GM18867 (cell line): Measurements from ENCODE around the gene SLC35F3.
"Not testable (repeated sequence)": the region's sequence is repeated elsewhere in the genome, so short reads cannot be mapped to it uniquely, and the experiment has no call there.

Source experiments
- ATAC-seq: cut with Tn5 transposase; IDR thresholded peaks from one replicate; pipeline ENCODE4 v1.9.1; 2021; ENCODE audit warnings: mild to moderate bottlenecking, moderate library complexity; ENCODE audit not compliant: unreplicated experiment

The SLC35F3 gene

DNA sequence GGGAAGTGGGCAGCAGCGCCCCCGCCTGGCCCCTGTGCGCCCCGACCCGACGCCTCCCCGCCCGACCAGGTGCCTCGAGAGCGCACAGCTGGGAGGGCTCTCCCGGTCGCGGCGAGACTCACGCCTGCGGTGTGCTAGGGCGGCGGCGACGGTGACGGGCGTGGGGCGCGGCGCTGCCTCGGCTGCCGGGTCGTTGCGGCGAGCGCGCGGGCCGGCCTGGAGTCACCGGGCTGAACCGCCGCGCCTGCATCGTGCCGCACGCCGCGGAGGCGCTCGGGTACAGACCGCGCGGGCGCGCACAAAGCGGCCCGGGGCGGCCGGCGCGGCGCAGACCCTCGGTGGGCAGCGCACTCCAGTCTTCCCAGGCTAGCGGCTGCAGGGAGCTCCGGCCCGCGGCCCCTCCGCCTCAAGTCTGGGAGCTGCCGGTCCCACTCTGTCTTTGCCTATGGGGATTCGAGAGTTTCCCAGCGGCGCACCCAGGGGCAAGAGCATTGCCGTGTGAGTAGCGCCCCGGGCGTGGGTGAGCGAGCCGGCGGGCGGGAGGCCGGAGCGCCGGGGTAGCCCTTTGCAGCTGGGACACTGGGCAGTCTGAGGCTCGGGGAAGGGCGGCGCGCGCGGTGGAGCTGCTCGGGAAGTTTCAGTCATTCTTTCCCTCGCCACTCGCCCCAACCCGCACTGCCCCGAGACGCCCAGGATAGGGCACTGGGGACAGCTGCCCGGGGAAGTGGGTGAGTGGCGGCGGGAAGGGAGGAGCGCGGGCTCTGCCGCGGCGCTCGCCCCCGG, at the start of gene SLC35F3:
TSS of gene SLC35F3 (plus strand) at position 44 of the 783 bp plus-strand sequence.
- ATAC-seq, result no peak

DNA sequence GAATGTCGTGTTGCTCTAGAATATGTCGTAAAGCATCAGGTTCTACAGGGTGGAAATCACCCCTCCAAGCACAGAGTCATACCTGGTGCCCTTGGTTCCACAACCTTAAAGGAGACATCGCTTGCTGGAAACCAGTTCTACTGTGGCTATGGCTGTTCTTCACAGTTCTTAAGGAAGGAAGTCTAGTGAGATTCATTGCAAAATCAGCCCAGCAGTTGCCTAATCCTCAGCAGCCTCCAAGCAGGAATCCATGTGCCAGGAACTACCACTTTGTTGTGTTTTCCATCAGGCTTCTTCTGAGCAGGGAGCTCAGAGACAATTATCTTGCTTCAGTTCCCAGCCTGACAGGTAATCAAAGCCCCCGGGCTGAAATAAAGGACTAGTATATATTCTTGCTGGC, 45.0 kb upstream of the SLC35F3 start:
- ATAC-seq, result no peak

DNA sequence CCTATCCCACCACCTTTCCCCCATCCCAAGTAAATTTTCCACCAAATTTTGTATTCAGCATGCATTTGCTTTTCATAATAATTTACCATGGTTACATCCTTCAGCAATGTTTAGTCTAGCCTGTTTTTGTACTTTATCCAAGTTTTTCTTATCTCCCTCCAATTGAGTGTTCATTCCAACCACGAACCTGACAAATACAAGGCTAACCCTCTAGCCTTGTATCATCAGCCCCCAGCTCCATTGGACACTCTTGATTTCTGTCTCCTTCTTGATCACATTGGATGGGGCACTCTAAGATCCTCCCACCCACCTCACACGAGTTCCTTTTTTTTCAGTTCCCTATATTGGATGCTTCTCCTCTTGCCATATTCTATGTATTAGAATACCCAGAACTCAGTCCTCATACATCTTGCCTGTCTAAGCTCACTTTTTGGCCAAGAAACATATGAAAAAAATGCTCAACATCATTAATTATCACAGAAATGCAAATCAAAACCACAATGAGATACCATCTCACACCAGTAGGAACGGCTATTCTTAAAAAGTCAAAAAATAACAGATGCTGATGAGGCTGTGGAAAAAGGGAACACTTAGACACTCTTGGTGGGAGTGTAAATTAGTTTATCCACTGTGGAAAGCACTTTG, 40.5 kb upstream of the SLC35F3 start:
- ATAC-seq, result no peak

DNA sequence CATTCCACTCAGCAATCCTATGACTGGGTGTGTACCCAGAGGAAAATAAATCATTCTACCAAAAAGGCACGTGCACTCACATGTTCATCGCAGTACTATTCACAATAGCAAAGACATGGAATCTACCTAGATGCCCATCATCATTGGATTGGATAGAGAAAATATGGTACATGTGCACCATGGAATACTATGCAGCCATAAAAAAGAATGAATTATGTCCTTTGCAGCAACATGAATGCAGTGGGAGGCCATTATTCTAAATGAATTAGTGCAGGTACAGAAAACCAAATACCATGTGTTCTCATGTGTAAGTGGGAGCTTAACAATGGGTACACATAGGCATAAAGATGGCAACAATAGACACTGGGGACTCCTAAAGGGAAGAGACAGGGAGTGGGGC, 39.9 kb upstream of the SLC35F3 start:
- no peak for ATAC-seq

DNA sequence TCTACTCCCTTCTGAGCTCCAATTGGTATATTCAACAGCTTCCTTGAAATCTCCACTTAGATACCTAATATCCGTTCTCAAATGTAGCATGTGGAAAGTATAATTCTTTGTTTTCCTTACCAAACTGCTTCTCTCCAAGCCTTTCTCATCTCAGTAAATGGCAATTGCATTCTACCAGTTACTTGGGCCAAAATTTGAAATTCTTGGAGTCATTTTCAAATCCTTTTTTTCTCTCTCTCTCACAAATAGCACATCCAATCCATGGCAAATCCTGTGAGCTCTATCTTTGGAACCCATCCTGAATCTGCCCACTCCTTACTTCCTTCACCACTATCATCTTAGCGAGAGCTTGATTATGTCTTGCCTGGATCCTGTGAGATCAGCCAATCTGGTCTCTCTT, 39.3 kb upstream of the SLC35F3 start:
- no peak for ATAC-seq

DNA sequence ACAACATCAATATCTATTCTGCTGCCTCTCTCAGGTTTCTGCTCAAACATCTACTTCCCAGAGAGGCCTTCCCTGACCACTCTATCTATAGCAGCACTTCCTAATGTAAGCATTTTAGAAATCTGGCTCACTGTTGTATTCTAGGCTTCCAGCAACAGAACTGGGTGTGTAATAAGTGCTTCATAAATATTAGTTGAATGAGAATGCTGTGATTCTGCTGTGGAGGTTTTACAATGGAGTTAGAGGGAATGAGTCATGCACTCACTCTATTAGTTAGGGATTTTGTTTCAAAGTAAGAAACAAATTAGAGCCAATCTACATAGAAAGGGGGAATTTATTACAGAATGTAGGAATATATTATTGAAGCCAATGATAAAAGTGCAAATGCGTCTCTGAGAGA, 38.6 kb upstream of the SLC35F3 start:
- ATAC-seq, result no peak

DNA sequence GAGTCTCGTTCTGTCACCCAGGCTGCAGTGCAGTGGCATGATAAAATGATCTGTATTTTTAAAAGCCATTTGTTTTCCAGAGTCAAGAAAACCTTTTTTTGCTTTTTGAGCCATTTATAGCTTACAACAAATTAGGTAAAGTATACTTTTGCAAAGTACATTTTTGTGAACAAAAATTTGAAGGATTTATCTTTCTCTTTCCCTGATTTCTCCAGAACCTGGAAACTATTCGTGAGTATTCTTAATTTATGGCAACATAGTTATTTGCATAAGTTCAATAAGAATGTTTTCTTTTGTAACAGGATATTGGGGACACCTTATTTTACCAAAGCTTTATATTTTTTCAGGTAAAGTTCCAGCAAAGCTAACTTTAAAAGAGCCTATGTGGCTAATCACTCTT, 37.4 kb upstream of the SLC35F3 start:
- ATAC-seq, result no peak

DNA sequence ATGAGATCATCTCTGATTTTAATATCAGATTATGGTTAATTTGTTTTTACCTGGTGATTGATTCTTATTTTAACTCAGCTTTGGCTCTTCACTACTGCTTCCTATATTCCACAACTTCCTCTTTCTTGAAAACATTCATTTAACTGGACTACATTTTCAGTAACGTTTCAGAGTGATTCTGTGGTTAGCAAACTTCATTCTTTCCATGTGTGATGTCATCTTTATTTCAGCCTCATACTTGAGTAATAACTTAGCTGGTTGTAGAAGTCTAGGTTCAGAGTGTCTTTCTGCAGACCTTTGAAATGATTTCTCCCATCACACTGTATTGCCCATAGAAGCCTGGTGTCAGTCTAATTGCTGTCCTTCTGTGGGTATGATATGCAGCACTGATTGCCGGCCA, 36.0 kb upstream of the SLC35F3 start:
- no peak for ATAC-seq

DNA sequence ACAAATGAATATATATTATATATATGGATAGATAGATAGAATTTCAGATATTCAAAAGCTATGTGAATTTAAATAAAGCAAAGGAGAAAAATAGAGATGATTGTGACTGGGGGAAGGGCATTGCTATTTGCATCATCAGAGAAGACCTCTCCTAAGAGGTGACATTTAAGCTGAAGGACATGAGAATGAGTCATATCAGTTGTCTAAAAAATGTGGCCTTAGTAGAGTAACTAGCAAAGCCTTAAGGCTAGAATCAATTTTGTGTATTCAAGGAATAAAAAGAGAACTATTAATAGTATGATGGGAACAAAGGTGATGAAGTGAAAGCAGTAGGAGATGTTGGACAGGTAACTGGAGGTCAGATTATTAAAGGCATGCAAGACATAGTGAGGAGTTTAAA, 34.8 kb upstream of the SLC35F3 start:
- ATAC-seq, result no peak

DNA sequence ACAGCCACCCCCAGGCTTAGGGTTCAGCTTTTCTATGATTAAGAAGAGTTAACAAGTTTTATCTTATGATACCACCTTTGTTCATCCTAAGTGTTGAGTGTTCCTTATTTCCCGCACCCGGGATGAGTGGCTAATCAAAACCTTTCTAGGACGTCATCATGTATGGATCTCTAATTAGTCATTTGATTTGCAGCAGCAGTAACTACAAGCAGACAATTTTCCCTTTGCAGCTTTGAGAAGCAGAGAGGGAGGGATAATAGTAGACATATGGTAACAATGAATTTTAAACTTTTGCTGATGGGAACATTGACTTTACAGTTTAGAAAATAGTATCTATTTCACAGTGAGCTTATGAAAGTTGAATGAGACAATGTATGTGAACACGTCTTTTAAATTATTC, 30.8 kb upstream of the SLC35F3 start:
- ATAC-seq, result no peak

DNA sequence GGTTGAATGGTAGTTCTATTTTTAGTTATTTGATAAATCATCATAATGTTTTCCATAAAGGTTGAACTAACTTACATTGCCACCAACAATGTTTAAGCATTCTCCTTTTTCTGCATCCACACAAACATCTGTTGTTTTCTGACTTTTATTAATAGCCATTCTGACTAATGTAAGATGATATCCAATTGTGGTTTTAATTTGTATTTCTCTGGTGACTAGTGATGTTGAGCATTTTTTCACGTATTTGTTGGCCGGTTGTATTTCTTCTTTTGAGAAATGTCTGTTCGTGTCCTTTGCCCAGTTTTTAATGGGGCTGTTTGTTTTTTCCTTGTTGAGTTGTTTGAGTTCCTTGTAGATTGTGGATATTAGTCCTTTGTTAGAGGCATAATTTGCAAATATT, 24.6 kb upstream of the SLC35F3 start:
- no peak for ATAC-seq

DNA sequence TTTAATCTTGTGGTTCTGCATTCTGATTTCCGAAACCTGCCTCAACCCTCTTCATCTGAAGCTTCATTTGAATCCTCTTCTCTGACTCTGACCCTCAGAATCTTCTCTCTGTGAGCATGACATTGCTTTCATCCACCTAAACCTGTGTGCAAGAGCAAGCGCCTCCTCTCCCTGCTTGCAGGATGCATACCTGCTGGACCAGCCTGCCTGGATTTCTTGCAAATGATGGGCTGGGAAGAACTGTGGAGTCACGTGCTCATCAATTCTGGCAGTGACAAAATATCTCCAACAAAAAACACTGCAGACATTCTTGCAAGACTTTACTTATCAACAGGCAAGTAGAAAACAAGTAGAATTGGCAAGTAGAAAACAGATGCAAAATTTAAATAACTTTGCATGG, 20.8 kb upstream of the SLC35F3 start:
- ATAC-seq, result no peak

DNA sequence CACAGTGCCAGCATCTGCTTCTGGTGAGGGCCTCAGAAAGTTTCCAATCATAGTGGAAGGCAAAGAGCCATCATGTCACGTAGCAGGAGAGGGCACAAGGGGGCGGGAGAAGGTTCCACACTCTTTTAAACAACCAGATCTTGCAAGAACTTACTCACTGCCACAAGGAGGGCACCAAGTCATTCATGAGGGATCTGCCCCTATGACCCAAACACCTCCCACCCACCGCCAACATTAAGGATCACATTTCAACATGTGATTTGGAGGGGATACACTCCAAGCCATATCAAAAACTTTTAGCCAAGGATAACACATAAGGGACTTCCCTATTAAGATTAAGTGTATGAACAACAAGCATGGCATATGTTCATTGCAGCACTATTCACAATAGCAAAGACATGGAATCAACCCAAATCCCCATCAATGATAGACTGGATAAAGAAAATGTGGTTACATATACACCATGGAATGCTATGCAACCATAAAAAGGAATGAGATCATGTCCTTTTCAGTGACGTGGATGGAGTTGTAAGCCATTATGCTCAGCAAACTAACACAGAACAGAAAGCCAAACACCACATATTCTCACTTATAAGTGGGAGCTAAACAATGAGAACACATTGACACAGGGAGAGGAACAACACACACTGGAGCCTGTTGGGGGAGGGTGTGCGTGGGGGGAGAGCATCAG, 19.9 kb upstream of the SLC35F3 start:
- no peak for ATAC-seq

DNA sequence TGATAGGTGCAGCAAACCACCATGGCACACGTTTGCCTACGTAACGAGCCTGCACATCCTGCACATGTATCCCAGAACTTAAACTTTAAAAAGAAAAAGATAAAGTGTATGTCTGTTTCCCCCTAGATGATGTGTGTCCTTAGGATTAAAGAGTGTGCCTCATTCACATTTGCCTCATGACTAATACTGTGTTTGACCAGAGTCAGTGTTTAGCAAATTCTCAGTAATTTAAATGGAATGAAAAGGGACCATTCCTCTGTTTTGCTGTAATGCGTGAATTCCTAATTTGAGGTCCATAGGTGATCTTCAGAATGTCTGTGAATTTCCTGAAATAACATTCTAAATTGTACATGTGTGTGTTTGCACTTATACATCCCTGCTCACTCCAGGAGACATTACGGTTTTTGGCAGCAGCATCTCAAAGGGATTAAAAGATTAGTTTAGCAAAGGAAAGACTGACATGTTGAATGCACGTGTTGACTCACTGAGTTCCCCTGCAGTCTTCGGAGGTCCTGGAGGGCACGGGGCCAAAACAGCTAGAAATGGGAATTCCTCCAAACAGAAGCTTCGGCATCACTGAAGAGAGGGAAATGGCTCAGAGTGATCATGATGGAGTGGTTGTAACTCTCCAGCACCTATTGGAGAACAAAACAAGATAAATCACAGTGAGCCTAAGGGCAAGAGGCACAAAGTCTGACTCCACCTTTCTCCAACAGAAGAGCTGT, 19.1 kb upstream of the SLC35F3 start:
- ATAC-seq, result no peak

DNA sequence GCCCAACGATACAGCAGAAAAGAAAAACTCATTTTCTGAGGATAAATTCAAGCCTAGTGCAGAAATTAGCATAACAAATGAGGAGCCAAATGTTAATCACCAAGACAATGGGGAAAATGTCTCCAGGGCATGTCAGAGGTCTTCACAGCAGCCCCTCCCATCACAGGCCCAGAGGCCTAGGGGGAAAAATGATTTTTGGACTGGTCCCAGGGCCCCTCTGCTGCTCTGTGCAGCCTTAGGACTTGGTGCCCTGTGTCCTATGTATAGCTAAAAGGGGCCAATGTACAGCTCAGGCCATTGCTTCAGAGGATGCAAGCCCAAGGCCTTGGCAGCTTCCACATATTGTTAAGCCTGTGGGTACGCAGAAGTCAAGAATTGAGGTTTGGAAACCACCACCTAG, 13.3 kb upstream of the SLC35F3 start:
- not testable (repeated sequence) for ATAC-seq

DNA sequence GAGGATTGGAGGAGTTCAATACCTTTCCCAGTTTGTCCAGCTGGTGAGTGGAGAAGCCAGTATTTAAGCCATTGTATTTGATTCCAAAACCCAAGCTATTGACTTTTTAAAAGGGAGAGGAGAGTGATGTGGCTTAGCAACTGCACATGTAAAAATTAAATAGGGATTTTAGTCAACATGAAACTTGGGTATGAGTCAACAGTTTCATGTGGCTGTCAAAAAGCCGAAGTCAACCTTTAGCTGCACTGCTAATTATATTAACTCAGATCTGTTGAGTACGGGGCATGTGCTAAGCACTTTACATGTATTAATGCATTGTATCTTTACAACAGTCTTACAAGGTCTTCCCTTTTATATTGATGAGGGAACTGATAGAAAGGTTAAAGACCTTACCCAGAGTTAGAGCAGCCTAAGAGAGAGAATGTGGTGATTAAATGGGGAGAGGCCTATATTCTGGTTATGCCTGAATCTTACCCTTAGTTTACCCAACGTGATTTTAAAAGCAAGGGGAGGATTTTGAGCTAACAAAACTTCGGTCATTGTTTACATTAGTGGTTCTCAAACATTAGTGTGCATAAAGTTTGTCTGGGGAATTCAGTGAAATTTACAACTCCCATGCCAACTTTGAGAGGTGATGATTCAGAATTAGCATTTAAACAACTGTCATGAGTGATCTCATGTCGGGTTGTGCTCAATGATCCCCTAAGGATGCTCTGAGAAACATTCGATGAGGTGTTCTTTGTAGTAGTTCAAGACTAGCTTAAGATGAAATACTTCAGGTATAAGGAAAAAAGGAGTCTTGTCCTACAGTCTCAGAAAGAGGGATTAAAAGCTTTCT, 6.9 kb upstream of the SLC35F3 start:
- ATAC-seq, result peak; percentile 99

DNA sequence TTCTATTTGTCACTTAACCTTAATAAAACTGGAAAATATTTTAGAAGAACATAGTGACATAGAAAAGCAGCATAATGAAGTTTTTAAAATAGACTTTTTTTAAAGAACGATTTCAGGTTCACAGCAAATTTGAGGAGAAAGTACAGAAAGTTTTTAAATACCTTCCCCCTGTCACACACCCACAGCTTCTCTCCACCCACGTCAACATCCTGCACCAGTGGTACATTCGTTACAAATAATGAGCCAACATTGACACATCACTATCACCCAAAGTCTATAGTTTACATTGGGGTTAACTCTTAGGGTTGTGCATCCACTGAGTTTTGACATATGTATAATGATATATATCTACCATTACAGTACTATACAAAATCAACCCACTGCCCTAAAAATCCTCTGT, 3.0 kb upstream of the SLC35F3 start:
- ATAC-seq, result no peak

DNA sequence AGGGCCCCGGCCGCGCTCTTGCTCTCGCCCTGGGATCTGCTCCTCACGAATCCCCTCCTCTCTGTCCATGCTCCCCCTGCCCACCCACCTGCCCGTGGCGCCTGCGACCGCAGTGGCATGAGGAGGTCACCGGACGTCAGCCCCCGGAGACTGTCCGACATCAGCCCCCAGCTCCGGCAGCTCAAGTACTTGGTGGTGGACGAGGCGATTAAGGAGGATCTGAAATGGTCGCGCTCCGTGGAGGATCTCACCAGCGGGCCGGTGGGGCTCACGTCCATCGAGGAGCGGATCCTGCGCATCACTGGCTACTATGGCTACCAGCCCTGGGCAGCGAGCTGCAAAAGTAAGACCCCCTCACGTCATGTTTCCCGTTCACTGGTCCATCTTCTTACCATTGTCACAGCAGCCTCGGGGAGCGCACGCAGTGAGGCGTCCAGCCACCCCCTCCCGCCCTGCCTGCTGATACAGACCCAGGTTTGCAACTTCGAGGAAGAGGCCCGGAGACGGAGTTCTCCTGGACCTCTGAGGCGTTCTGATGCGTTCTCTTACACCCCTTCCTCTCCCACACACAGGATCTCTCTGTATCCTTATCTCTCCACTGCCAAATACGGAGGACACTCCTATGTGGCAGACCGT, 1.1 kb downstream of the SLC35F3 start:
- no peak for ATAC-seq

DNA sequence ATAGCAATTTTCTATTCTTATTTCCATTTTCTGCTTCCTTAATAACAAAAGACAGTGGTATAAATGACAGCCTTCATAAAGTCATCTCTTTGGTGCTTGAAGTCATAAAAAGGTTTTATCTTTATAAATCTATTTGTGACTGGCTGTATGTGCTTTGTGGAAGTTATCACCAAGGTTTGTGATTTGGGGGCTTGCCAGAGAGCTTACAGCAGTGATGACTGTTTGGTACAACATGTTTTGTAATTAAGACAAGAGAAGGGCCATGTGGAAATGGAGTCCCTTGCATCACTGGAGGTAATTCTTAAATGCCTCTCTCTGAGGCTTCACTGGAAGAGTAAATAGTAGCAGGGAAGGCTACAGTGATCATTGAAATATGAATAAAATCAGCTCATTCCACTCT, 2.7 kb downstream of the SLC35F3 start:
- ATAC-seq, result no peak

DNA sequence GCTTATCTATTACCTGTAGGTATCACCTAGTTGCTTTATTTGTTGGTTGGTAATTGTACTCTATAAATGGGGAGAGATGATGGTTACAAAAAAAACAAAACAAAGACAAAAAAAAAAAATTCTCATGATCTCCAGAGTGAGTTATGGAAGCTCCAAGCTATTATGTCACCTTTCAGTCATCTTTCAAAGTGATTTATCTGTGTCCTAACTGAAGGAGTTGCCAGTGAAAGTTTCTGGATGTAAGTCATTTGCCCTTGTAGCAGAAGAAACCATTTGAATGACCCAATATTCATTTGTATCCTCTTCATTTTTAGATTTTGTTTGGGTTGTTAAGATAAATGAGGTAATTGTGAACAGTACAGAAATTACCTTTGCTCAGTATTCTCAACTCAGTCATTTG, 3.6 kb downstream of the SLC35F3 start:
- no peak for ATAC-seq
